Lower leg skin (tissue), 3 donors: Measurements from ENCODE around the gene PIK3C2B.

Experiments
- CTCF ChIP-seq, 3 donors: fragments of 450-650 bp; IDR thresholded peaks; one replicate each; pipeline ENCODE4 v1.5.1; 2016; ENCODE audit warnings: antibody characterized with exemption in 3 of 3, mild to moderate bottlenecking in 3 of 3, moderate library complexity in 2 of 3
- POLR2A ChIP-seq, 2 donors: fragments of 450-650 bp; IDR thresholded peaks; one replicate each; pipeline ENCODE4 v1.6.1; 2016 to 2017; ENCODE audit warnings: antibody characterized with exemption in 2 of 2, mild to moderate bottlenecking in 1 of 2, moderate library complexity in 1 of 2

GRCh38 chr1:204503913-204504519 is 9.4 kb upstream of the PIK3C2B start:
- TF ChIP-seq CTCF (IDR thresholded peaks at IDR 0.05) (no peak), POLR2A (IDR thresholded peaks at IDR 0.05) (no peak)
